ENCODE results near the gene AREL1. TPM values are rescaled to one million over a fixed set of nuclear protein-coding genes. Genes with fewer than 3 reads are reported as not detected.

Gene AREL1
- total RNA-seq, 1 donor from 2014 or later = 55.1 TPM

- no peaks in the 10 kb centered on the region for H3K9me3 Mint-ChIP-seq (ENCODE audit: low read depth)
- H3K4me3 Mint-ChIP-seq (ENCODE audit: low read depth) = no peak overlapping the region
- DNase-seq (ENCODE audit: low spot score, unreplicated experiment) = no peak
- TF ChIP-seq CTCF (IDR thresholded peaks at IDR 0.05; ENCODE audit: unreplicated experiment) = no peak
- no peaks in the 10 kb centered on the region for H3K4me1 Mint-ChIP-seq (ENCODE audit: low read depth)
- H3K27ac Mint-ChIP-seq = no peak overlapping the region
- H3K27me3 Mint-ChIP-seq = no peaks in the 10 kb centered on the region
- H3K36me3 Mint-ChIP-seq (ENCODE audit: insufficient read depth) = peaks cover 13% of the 10 kb centered on the region
Observed at GRCh38 chr14:74693191-74693590, 19.7 kb downstream of the AREL1 start.

- no peak for TF ChIP-seq CTCF (IDR thresholded peaks at IDR 0.05; ENCODE audit: unreplicated experiment)
- H3K4me1 Mint-ChIP-seq (ENCODE audit: low read depth) = peaks cover 2% of the 10 kb centered on the region
- no peak overlapping the region for H3K27ac Mint-ChIP-seq
- no peaks in the 10 kb centered on the region for H3K9me3 Mint-ChIP-seq (ENCODE audit: low read depth)
- no peak for DNase-seq (ENCODE audit: low spot score, unreplicated experiment)
- no peak overlapping the region for H3K4me3 Mint-ChIP-seq (ENCODE audit: low read depth)
- H3K36me3 Mint-ChIP-seq (ENCODE audit: insufficient read depth) = peaks cover 11% of the 10 kb centered on the region
- H3K27me3 Mint-ChIP-seq = no peaks in the 10 kb centered on the region
Observed at GRCh38 chr14:74691456-74691855, 21.4 kb downstream of the AREL1 start.

GRCh38 chr14:74685921-74686678, 26.8 kb downstream of the AREL1 start:
- no peak for DNase-seq (ENCODE audit: low spot score, unreplicated experiment)
- no peak overlapping the region for H3K27ac Mint-ChIP-seq
- peaks cover 24% of the 10 kb centered on the region for H3K36me3 Mint-ChIP-seq (ENCODE audit: insufficient read depth)
- no peaks in the 10 kb centered on the region for H3K27me3 Mint-ChIP-seq
- H3K4me1 Mint-ChIP-seq (ENCODE audit: low read depth) = peaks cover 13% of the 10 kb centered on the region
- no peaks in the 10 kb centered on the region for H3K9me3 Mint-ChIP-seq (ENCODE audit: low read depth)
- H3K4me3 Mint-ChIP-seq (ENCODE audit: low read depth) = no peak overlapping the region
- TF ChIP-seq CTCF (IDR thresholded peaks at IDR 0.05; ENCODE audit: unreplicated experiment) = no peak

- Mint-ChIP-seq H3K36me3 (ENCODE audit: insufficient read depth) (peaks cover 19% of the 10 kb centered on the region), H3K27me3 (no peaks in the 10 kb centered on the region), H3K27ac (no peak overlapping the region), H3K9me3 (ENCODE audit: low read depth) (no peaks in the 10 kb centered on the region), H3K4me3 (ENCODE audit: low read depth) (no peak overlapping the region), H3K4me1 (ENCODE audit: low read depth) (peaks cover 13% of the 10 kb centered on the region)
- no peak for TF ChIP-seq CTCF (IDR thresholded peaks at IDR 0.05; ENCODE audit: unreplicated experiment)
- no peak for DNase-seq (ENCODE audit: low spot score, unreplicated experiment)
Observed at GRCh38 chr14:74685056-74685455, 27.8 kb downstream of the AREL1 start.

GRCh38 chr14:74684434-74684833, 28.4 kb downstream of the AREL1 start:
- no peak for DNase-seq (ENCODE audit: low spot score, unreplicated experiment)
- H3K36me3 Mint-ChIP-seq (ENCODE audit: insufficient read depth) = peaks cover 19% of the 10 kb centered on the region
- no peak overlapping the region for H3K4me3 Mint-ChIP-seq (ENCODE audit: low read depth)
- no peak for TF ChIP-seq CTCF (IDR thresholded peaks at IDR 0.05; ENCODE audit: unreplicated experiment)
- H3K4me1 Mint-ChIP-seq (ENCODE audit: low read depth) = peaks cover 13% of the 10 kb centered on the region
- H3K27ac Mint-ChIP-seq = no peak overlapping the region
- H3K27me3 Mint-ChIP-seq = no peaks in the 10 kb centered on the region
- no peaks in the 10 kb centered on the region for H3K9me3 Mint-ChIP-seq (ENCODE audit: low read depth)
